ENCODE results near the gene DEPDC5. TPM values are rescaled to one million over a fixed set of nuclear protein-coding genes. Genes with fewer than 3 reads are reported as not detected.

The DEPDC5 gene
- total and polyA plus RNA-seq, 2 donors (not counting 1 experiment from before 2014, with no cell fraction given): 35.5 to 124 TPM

DNA sequence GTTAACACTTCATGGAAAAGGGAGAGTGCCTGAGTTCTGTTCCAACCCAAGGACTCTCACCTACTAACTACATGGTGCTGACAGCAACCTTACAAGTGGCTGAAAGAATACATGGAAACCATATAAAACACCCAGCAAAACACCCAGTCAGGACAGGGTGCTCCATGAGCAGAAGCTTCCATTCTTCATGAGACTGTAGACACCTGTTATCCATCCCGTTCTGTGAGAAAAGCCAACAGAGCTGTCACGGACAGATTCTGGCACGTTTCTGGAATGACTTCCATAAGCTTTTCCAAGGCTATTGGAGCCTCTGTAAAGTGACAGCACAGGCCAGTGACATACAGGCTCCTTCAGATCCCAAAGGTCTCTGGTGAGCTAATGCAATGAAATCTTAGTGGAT lies 27.1 kb upstream of the DEPDC5 start:
- ATAC-seq (ENCODE audit: low read depth) (no peak), DNase-seq (no peak)
- Histone ChIP-seq H3K27ac (ENCODE audit: low read length in 2 of 2) (no peak overlapping the region), H3K4me2 (replicated peaks; ENCODE audit: low read depth, low read length, poor library complexity, severe bottlenecking) (no peak overlapping the region), H3K79me2 (ENCODE audit: control insufficient read depth, insufficient read depth, low read length) (peaks cover 83% of the 10 kb centered on the region), H2AFZ (ENCODE audit: insufficient read depth, low read depth, low read length, poor library complexity, severe bottlenecking) (no peak overlapping the region), H3K4me3 (ENCODE audit: control extremely low read depth in 1 of 5, extremely low read depth in 1 of 5, insufficient read depth in 1 of 5, low read depth in 2 of 5, low read length in 4 of 5) (no peak overlapping the region), H3K9me3 (ENCODE audit: control extremely low read depth in 1 of 3, control insufficient read depth in 2 of 3, insufficient read depth in 1 of 3, low read length in 2 of 3) (no peaks in the 10 kb centered on the region), H3K4me1 (ENCODE audit: control insufficient read depth in 2 of 2, insufficient read depth in 2 of 2, low read length in 2 of 2) (no peaks in the 10 kb centered on the region), H3K27me3 (replicated peaks in 1 of 4; ENCODE audit: control extremely low read depth in 1 of 4, control insufficient read depth in 3 of 4, insufficient read depth in 4 of 4, low read length in 3 of 4) (no peaks in the 10 kb centered on the region), H3K36me3 (replicated peaks in 1 of 2; ENCODE audit: control extremely low read depth in 1 of 2, control insufficient read depth in 1 of 2, extremely low read depth in 1 of 2, insufficient read depth in 2 of 2, low read length in 1 of 2) (peaks cover 4 to 20% of the 10 kb centered on the region in 2 experiments), H4K20me1 (ENCODE audit: control insufficient read depth, insufficient read depth, low read length, poor library complexity, severe bottlenecking) (peaks cover 31% of the 10 kb centered on the region), H3K9ac (ENCODE audit: low read length) (no peak overlapping the region)
- intact Hi-C loops (cut with micrococcal nuclease): no loop called here
- Mint-ChIP-seq H3K4me3 (no peak overlapping the region), H3K27ac (no peak overlapping the region), H3K9me3 (ENCODE audit: insufficient read depth) (no peaks in the 10 kb centered on the region), H3K27me3 (no peaks in the 10 kb centered on the region), H3K4me1 (peaks cover 2% of the 10 kb centered on the region)
- ChIA-PET CTCF (no interaction called here), POLR2A (interaction anchor here (0.6 kb wide), 1 partner anchor 66 kb away, joined by 4 read pairs; no protein-coding TSS in a partner anchor)
- TF ChIP-seq, protein P1, sequence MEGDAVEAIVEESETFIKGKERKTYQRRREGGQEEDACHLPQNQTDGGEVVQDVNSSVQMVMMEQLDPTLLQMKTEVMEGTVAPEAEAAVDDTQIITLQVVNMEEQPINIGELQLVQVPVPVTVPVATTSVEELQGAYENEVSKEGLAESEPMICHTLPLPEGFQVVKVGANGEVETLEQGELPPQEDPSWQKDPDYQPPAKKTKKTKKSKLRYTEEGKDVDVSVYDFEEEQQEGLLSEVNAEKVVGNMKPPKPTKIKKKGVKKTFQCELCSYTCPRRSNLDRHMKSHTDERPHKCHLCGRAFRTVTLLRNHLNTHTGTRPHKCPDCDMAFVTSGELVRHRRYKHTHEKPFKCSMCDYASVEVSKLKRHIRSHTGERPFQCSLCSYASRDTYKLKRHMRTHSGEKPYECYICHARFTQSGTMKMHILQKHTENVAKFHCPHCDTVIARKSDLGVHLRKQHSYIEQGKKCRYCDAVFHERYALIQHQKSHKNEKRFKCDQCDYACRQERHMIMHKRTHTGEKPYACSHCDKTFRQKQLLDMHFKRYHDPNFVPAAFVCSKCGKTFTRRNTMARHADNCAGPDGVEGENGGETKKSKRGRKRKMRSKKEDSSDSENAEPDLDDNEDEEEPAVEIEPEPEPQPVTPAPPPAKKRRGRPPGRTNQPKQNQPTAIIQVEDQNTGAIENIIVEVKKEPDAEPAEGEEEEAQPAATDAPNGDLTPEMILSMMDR (IDR thresholded peaks at IDR 0.05): no peak
- no peak for TF ChIP-seq EZH2 (IDR thresholded peaks at IDR 0.05; ENCODE audit: borderline replicate concordance, insufficient read depth, low read depth, low read length, poor library complexity, severe bottlenecking)
- 98% methylated on average over 3 of the region's 3 CpGs for WGBS (ENCODE audit: insufficient coverage)

DNA sequence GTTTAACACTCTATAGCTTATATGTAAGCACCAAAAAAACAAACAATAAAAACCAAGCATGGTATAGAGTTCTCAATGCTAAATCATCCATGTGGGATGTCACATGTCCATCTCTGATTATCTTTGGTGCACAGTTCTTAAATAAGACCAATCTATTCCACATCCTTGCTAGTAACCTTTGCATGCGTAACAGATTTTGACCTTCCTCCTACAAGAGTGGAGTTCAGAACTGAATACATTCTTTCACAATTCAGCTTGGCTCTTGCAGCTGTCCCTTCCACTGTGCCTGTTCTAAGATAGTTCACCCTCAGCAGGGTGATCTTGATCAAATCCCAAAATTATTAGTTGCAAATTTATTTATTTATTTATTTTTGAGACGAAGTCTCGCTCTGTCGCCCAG lies 25.0 kb upstream of the DEPDC5 start:
- peaks cover 88% of the 10 kb centered on the region for H3K79me2 ChIP-seq (ENCODE audit: control insufficient read depth, insufficient read depth, low read length)
- no peak for DNase-seq
- POLR2A ChIA-PET: interaction anchor here (1.0 kb wide), 1 partner anchor 25 kb away, joined by 5 read pairs; no protein-coding TSS in a partner anchor

More for the DNA sequence above, 25.0 kb upstream of the DEPDC5 start:
- Mint-ChIP-seq H3K4me3 (no peak overlapping the region), H3K4me1 (peaks cover 10% of the 10 kb centered on the region), H3K9me3 (ENCODE audit: insufficient read depth) (no peaks in the 10 kb centered on the region), H3K27ac (no peak overlapping the region), H3K27me3 (no peaks in the 10 kb centered on the region)
- Histone ChIP-seq H2AFZ (ENCODE audit: insufficient read depth, low read depth, low read length, poor library complexity, severe bottlenecking) (no peak overlapping the region), H3K4me3 (ENCODE audit: control extremely low read depth in 1 of 5, extremely low read depth in 1 of 5, insufficient read depth in 1 of 5, low read depth in 2 of 5, low read length in 4 of 5) (no peak overlapping the region), H3K4me2 (replicated peaks; ENCODE audit: low read depth, low read length, poor library complexity, severe bottlenecking) (no peak overlapping the region), H3K27ac (ENCODE audit: low read length in 2 of 2) (no peak overlapping the region), H4K20me1 (ENCODE audit: control insufficient read depth, insufficient read depth, low read length, poor library complexity, severe bottlenecking) (peaks cover 49% of the 10 kb centered on the region), H3K36me3 (replicated peaks in 1 of 2; ENCODE audit: control extremely low read depth in 1 of 2, control insufficient read depth in 1 of 2, extremely low read depth in 1 of 2, insufficient read depth in 2 of 2, low read length in 1 of 2) (peaks cover 0 to 17% of the 10 kb centered on the region in 2 experiments), H3K27me3 (replicated peaks in 1 of 4; ENCODE audit: control extremely low read depth in 1 of 4, control insufficient read depth in 3 of 4, insufficient read depth in 4 of 4, low read length in 3 of 4) (no peaks in the 10 kb centered on the region), H3K9ac (ENCODE audit: low read length) (no peak overlapping the region), H3K9me3 (ENCODE audit: control extremely low read depth in 1 of 3, control insufficient read depth in 2 of 3, insufficient read depth in 1 of 3, low read length in 2 of 3) (no peaks in the 10 kb centered on the region), H3K4me1 (ENCODE audit: control insufficient read depth in 2 of 2, insufficient read depth in 2 of 2, low read length in 2 of 2) (no peaks in the 10 kb centered on the region)
- intact Hi-C loops (cut with micrococcal nuclease): no loop called here
- no peak for ATAC-seq (ENCODE audit: low read depth)
- CTCF ChIA-PET: no interaction called here
- TF ChIP-seq, protein P1 (IDR thresholded peaks at IDR 0.05): no peak
- no peak for TF ChIP-seq EZH2 (IDR thresholded peaks at IDR 0.05; ENCODE audit: borderline replicate concordance, insufficient read depth, low read depth, low read length, poor library complexity, severe bottlenecking)
- 96% methylated on average over 4 of the region's 4 CpGs for whole genome bisulfite sequencing (ENCODE audit: insufficient coverage)

Measured in B cell (primary cell).